Neuronal stem cell (in vitro differentiated cells): Measurements from ENCODE around the gene AKAP6.

Source experiments
- DNase-seq: peaks from one replicate; pipeline ENCODE4 v3.0.0-alpha.2; 2013; ENCODE audit warnings: low spot score
- H2AFZ ChIP-seq: one replicate; pipeline ENCODE4 v1.6.1; 2013; ENCODE audit warnings: mild to moderate bottlenecking, low read length, inconsistent platforms
- H2AK5ac ChIP-seq: 2 replicates; pipeline ENCODE4 v1.6.1; 2013; ENCODE audit warnings: low read depth, mild to moderate bottlenecking, inconsistent platforms, low read length, moderate library complexity, mixed read lengths
- H2BK120ac ChIP-seq: 2 replicates; pipeline ENCODE4 v1.6.1; 2013; ENCODE audit warnings: low read depth, mild to moderate bottlenecking, inconsistent platforms, low read length, moderate library complexity, mixed read lengths
- H2BK12ac ChIP-seq: one replicate; pipeline ENCODE4 v1.6.1; 2013; ENCODE audit warnings: low read length, inconsistent platforms
- H2BK15ac ChIP-seq: 2 replicates; pipeline ENCODE4 v1.6.1; 2013; ENCODE audit warnings: mild to moderate bottlenecking, low read length, inconsistent platforms, mixed read lengths
- H2BK5ac ChIP-seq: one replicate; pipeline ENCODE4 v1.6.1; 2013; ENCODE audit warnings: inconsistent platforms, mild to moderate bottlenecking, low read length, moderate library complexity
- H3K14ac ChIP-seq: one replicate; pipeline ENCODE4 v1.6.1; 2013; ENCODE audit warnings: low read length, inconsistent platforms
- H3K18ac ChIP-seq: 2 replicates; pipeline ENCODE4 v1.6.1; 2013; ENCODE audit warnings: low read length, inconsistent platforms
- H3K23ac ChIP-seq: 2 replicates; pipeline ENCODE4 v1.6.1; 2013; ENCODE audit warnings: low read depth, mild to moderate bottlenecking, mixed read lengths, low read length, inconsistent platforms; ENCODE audit not compliant: poor library complexity
- H3K27ac ChIP-seq: replicated peaks from 3 replicates; pipeline ENCODE4 v1.5.1; 2013; ENCODE audit warnings: low read length, inconsistent platforms
- H3K27me3 ChIP-seq, 3 experiments: 2 replicates each; pipeline ENCODE4 v1.6.1; 2013; ENCODE audit warnings: low read length in 3 of 3, mild to moderate bottlenecking in 2 of 3, inconsistent platforms in 1 of 3, low read depth in 1 of 3, mixed read lengths in 1 of 3, moderate library complexity in 1 of 3; ENCODE audit not compliant: control insufficient read depth in 3 of 3, insufficient read depth in 3 of 3
- H3K36me3 ChIP-seq, 2 donors: replicated peaks in 1 of 2; 2 replicates each; pipeline ENCODE4 v1.6.1; 2013; ENCODE audit warnings: low read length in 2 of 2; ENCODE audit not compliant: control insufficient read depth in 2 of 2, insufficient read depth in 2 of 2
- H3K4ac ChIP-seq: 2 replicates; pipeline ENCODE4 v1.6.1; 2013; ENCODE audit warnings: inconsistent platforms, mild to moderate bottlenecking, low read length, moderate library complexity
- H3K4me1 ChIP-seq, 2 donors: 1 replicate in 1 of 2; 2 replicates in 1 of 2; pipeline ENCODE4 v1.6.1; 2013; ENCODE audit warnings: low read length in 2 of 2, low read depth in 1 of 2; ENCODE audit not compliant: control insufficient read depth in 2 of 2, insufficient read depth in 1 of 2
- H3K4me2 ChIP-seq: one replicate; pipeline ENCODE4 v1.6.1; 2013; ENCODE audit warnings: mild to moderate bottlenecking, low read length, inconsistent platforms; ENCODE audit not compliant: insufficient read depth, poor library complexity, severe bottlenecking
- H3K4me3 ChIP-seq, 2 donors: 2 replicates each; pipeline ENCODE4 v1.5.1; 2013; ENCODE audit warnings: low read length in 2 of 2, mild to moderate bottlenecking in 2 of 2, inconsistent platforms in 1 of 2, moderate library complexity in 1 of 2
- H3K79me1 ChIP-seq: one replicate; pipeline ENCODE4 v1.6.1; 2013; ENCODE audit warnings: low read depth, mild to moderate bottlenecking, inconsistent platforms, low read length, moderate library complexity
- H3K9ac ChIP-seq: one replicate; pipeline ENCODE4 v1.6.1; 2013; ENCODE audit warnings: mild to moderate bottlenecking, low read depth, low read length, inconsistent platforms; ENCODE audit not compliant: poor library complexity
- H3K9me3 ChIP-seq, 2 donors: replicated peaks in 1 of 2; 2 replicates each; pipeline versions ENCODE3 to v1.6.1; 2013; ENCODE audit warnings: low read length in 2 of 2, mild to moderate bottlenecking in 2 of 2, inconsistent platforms in 1 of 2, low read depth in 1 of 2, mixed read lengths in 1 of 2, moderate library complexity in 1 of 2; ENCODE audit not compliant: control insufficient read depth in 2 of 2, insufficient read depth in 1 of 2
- H4K8ac ChIP-seq: one replicate; pipeline ENCODE4 v1.6.1; 2013; ENCODE audit warnings: low read depth, mild to moderate bottlenecking, inconsistent platforms, low read length, moderate library complexity
- H4K91ac ChIP-seq: one replicate; pipeline ENCODE4 v1.6.1; 2013; ENCODE audit warnings: low read length, low read depth, mild to moderate bottlenecking, inconsistent platforms; ENCODE audit not compliant: poor library complexity
- WGBS, 2 donors: extraction: QIAGEN DNeasy Blood & Tissue Kit; methylation state at CpG; one replicate each; pipeline ENCODE4 v1.1.7; 2013; ENCODE audit warnings: missing lambda C conversion rate in 2 of 2, mixed read lengths in 1 of 2; ENCODE audit not compliant: insufficient read length in 2 of 2, insufficient replicate concordance in 1 of 2; ENCODE audit errors: extremely low coverage in 2 of 2; 5-methylcytosine and 5-hydroxymethylcytosine counted together

Gene AKAP6

DNA sequence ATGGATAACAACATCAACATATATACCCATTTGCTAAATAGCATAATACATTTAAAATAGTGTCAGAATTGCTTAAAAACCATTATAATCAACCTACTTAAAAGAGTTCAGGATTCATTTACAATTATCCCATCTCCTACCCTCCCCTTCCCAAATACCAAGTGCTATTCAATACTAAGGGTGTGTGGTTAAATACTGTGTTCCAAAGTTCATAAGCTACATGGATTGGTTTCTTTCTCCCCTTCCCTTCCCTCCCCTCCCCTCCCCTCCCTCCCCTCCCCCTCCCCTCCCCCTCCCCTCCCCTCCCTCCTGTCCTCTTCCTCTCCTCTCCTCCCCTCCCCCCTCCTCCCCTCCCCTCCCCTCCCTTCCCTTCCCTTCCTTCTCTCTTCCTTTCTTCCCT lies 512.6 kb downstream of the AKAP6 start:
- Histone ChIP-seq H3K4ac (no peak overlapping the region), H4K8ac (no peak overlapping the region), H2BK12ac (no peak overlapping the region), H3K4me1 (no peaks in the 10 kb centered on the region), H3K23ac (no peak overlapping the region), H2AFZ (no peak overlapping the region), H2BK120ac (no peak overlapping the region), H2AK5ac (no peak overlapping the region), H3K18ac (no peak overlapping the region), H3K9ac (no peak overlapping the region), H2BK15ac (no peak overlapping the region), H3K14ac (no peak overlapping the region), H3K27me3 (peaks cover 0 to 4% (median 0%) of the 10 kb centered on the region in 3 experiments), H3K36me3 (no peaks in the 10 kb centered on the region), H3K27ac (no peak overlapping the region), H2BK5ac (no peak overlapping the region), H3K4me2 (no peak overlapping the region), H3K79me1 (no peaks in the 10 kb centered on the region), H3K4me3 (no peak overlapping the region), H3K9me3 (no peaks in the 10 kb centered on the region), H4K91ac (no peak overlapping the region)
- no peak for DNase-seq

DNA sequence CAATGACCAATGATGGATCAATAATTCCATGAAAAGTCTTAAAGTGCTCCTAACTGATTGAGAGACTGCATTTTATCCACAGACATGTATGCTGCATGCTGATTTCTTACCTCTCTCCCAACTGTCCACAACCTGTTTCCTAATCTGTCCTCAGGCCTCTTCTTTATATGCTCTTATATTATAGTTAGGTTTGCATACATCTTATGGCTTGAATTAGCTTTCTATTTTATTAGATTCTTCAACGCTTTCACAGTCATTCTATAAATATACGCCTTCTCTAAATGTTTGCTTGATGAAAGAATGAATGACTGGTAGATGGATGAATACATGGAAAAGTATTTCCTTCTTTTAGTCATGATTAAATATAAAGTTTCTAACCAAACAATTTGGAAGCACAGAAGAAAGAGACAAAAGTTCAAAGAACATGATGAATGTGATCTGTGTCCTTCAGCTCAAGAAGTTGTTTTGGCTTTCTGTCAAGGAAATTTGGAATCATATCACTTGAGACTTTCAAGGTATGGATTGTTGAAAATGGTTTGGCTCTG lies 517.8 kb downstream of the AKAP6 start:
- Histone ChIP-seq H3K18ac (no peak overlapping the region), H2BK120ac (no peak overlapping the region), H3K79me1 (no peaks in the 10 kb centered on the region), H3K4me1 (no peaks in the 10 kb centered on the region), H2BK12ac (no peak overlapping the region), H3K4ac (no peak overlapping the region), H3K36me3 (no peaks in the 10 kb centered on the region), H3K4me3 (no peak overlapping the region), H3K27me3 (peaks cover 0 to 4% (median 0%) of the 10 kb centered on the region in 3 experiments), H2BK5ac (no peak overlapping the region), H4K91ac (no peak overlapping the region), H3K4me2 (no peak overlapping the region), H3K9ac (no peak overlapping the region), H2AK5ac (no peak overlapping the region), H2BK15ac (no peak overlapping the region), H4K8ac (no peak overlapping the region), H3K23ac (no peak overlapping the region), H3K14ac (no peak overlapping the region), H3K27ac (no peak overlapping the region), H2AFZ (no peak overlapping the region), H3K9me3 (no peaks in the 10 kb centered on the region)
- no CpG with 5 or more reads among the region's 2 CpGs for WGBS, 2 donors
- DNase-seq = no peak

DNA sequence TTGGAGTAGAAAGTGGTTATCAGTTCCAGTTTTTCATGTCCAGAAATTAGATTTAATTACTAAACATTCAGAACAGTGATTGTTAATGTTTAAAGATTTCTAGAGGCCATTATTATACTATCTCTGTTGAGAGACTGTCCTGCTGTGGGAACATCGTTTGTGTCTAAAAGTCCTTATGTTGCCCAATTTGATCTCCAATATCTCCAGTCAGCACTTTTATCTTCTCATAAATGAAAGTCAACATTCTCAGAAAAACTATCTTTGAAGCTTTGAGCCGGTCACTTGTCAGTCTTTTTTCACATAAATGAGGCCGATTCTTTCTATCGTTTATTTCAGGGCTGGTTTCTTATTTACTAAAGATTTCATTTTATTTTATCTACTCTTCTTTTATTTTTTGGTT lies 518.8 kb downstream of the AKAP6 start:
- H3K9ac ChIP-seq = no peak overlapping the region
- H3K14ac ChIP-seq = no peak overlapping the region
- H2AK5ac ChIP-seq = no peak overlapping the region
- WGBS, 2 donors = no CpG with 5 or more reads among the region's 4 CpGs
- H3K27me3 ChIP-seq = peaks cover 0 to 4% (median 0%) of the 10 kb centered on the region in 3 experiments
- H3K4me2 ChIP-seq = no peak overlapping the region
- H2BK120ac ChIP-seq = no peak overlapping the region
- H2AFZ ChIP-seq = no peak overlapping the region
- H2BK12ac ChIP-seq = no peak overlapping the region
- H3K4ac ChIP-seq = no peak overlapping the region
- H3K18ac ChIP-seq = no peak overlapping the region
- no peaks in the 10 kb centered on the region for H3K79me1 ChIP-seq
- H3K9me3 ChIP-seq = no peaks in the 10 kb centered on the region
- H3K4me3 ChIP-seq = no peak overlapping the region
- no peak for DNase-seq
- no peak overlapping the region for H3K27ac ChIP-seq
- no peak overlapping the region for H2BK15ac ChIP-seq
- no peak overlapping the region for H4K8ac ChIP-seq
- no peaks in the 10 kb centered on the region for H3K36me3 ChIP-seq
- no peak overlapping the region for H4K91ac ChIP-seq
- H3K4me1 ChIP-seq = no peaks in the 10 kb centered on the region
- no peak overlapping the region for H3K23ac ChIP-seq
- H2BK5ac ChIP-seq = no peak overlapping the region

DNA sequence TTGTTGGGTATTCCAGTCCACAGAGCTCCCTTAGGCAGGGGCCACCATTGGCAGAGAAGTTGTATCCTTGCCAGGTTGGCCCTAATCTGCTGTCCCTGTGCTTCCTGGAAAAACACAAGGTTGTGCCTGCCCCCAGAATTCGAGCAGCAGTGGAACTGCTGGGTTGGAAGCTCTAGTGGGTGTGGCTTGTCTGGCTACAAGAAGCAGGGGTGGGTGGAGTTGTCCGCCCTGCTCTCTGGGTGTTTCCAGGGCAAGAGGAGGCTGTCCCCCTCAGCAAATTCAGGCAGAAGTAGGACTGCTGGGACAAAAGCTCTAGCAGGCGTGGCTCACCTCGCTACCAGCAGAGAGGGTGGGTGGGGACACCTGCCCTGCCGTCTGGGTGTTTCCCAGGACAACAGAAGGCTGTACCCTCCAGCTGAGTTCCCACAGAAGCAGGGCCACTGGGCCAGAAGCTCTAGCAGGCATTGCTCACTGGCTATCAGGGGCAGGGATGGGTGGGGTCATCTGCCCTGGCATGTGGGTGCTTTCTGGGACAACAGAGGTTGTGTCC lies 536.8 kb downstream of the AKAP6 start:
- Histone ChIP-seq H3K18ac (peak overlapping the region; percentile 24), H3K14ac (peak overlapping the region; percentile 56), H3K4me1 (peaks cover 0 to 2% of the 10 kb centered on the region in 2 donors), H2AK5ac (no peak overlapping the region), H3K4me3 (no peak overlapping the region), H2BK15ac (no peak overlapping the region), H3K4ac (no peak overlapping the region), H3K27me3 (no peaks in the 10 kb centered on the region), H3K9ac (no peak overlapping the region), H3K4me2 (no peak overlapping the region), H3K79me1 (no peaks in the 10 kb centered on the region), H2BK5ac (no peak overlapping the region), H3K27ac (no peak overlapping the region), H2BK120ac (no peak overlapping the region), H4K8ac (no peak overlapping the region), H3K36me3 (no peaks in the 10 kb centered on the region), H2AFZ (no peak overlapping the region), H3K23ac (no peak overlapping the region), H4K91ac (no peak overlapping the region), H3K9me3 (no peaks in the 10 kb centered on the region), H2BK12ac (no peak overlapping the region)
- no CpG with 5 or more reads among the region's 5 CpGs for WGBS, 2 donors
- DNase-seq = no peak
